Kidney (tissue), 14 donors: ENCODE data around the gene CFAP58. TPM values are rescaled to one million over a fixed set of nuclear protein-coding genes. Genes with fewer than 3 reads are reported as not detected.

Experiments used
- DNase-seq, 5 donors: peaks; one replicate each; pipeline ENCODE4 v3.0.0-alpha.2; 2013 to 2020
- FAIRE-seq: peaks from 2 replicates; lab custom pipeline; 2012; peaks lifted over from hg19 to GRCh38; lab: Jason Lieb, UNC
- H3K27ac ChIP-seq, 2 donors: one replicate each; pipeline ENCODE4 v1.7.0; 2013; ENCODE audit warnings: low read depth in 2 of 2, low read length in 2 of 2, inconsistent platforms in 1 of 2
- H3K27me3 ChIP-seq: one replicate; pipeline ENCODE4 v1.7.1; 2013; ENCODE audit warnings: low read length, inconsistent platforms; ENCODE audit not compliant: control insufficient read depth, insufficient read depth
- H3K36me3 ChIP-seq, 3 donors: one replicate each; pipeline versions ENCODE4 v1.7.0 to v1.7.1; 2013; ENCODE audit warnings: low read length in 3 of 3, control low read depth in 1 of 3, inconsistent platforms in 1 of 3; ENCODE audit not compliant: insufficient read depth in 3 of 3, control insufficient read depth in 2 of 3
- H3K4me1 ChIP-seq, 3 donors: one replicate each; pipeline versions ENCODE4 v1.7.0 to v1.7.1; 2013; ENCODE audit warnings: low read length in 3 of 3, inconsistent platforms in 1 of 3, low read depth in 1 of 3; ENCODE audit not compliant: control insufficient read depth in 2 of 3, insufficient read depth in 2 of 3
- H3K4me3 ChIP-seq, 3 donors: one replicate each; pipeline versions ENCODE4 v1.7.0 to v1.8.1; 2013; ENCODE audit warnings: low read length in 3 of 3, control low read depth in 1 of 3, inconsistent platforms in 1 of 3
- H3K9ac ChIP-seq, 3 donors: one replicate each; pipeline versions ENCODE4 v1.7.0 to v1.7.1; 2013; ENCODE audit warnings: low read length in 3 of 3, control low read depth in 1 of 3, inconsistent platforms in 1 of 3
- H3K9me3 ChIP-seq, 3 donors: one replicate each; pipeline versions ENCODE4 v1.7.0 to v1.7.1; 2013; ENCODE audit warnings: low read length in 3 of 3, control low read depth in 1 of 3, inconsistent platforms in 1 of 3; ENCODE audit not compliant: control insufficient read depth in 2 of 3, insufficient read depth in 1 of 3
- CTCF ChIP-seq: IDR thresholded peaks from 3 replicates; pipeline ENCODE4 v1.5.1; 2012; ENCODE audit warnings: mild to moderate bottlenecking, moderate library complexity, borderline replicate concordance; ENCODE audit not compliant: insufficient read depth; ENCODE audit errors: extremely low read depth
- intact Hi-C: fragments of 100-400 bp; cut with DNase I; formaldehyde crosslinking; loops from one replicate; pipeline ENCODE4 v1.11.1; 2022
- polyA plus RNA-seq: library from polyadenylated mRNA; stranded (reverse); fragments of 350-450 nt; fragmentation: Illumina TruSeq; extraction: RNeasy Lipid Tissue Mini Kit (QIAGEN cat#74804); gene quantifications from one replicate; pipeline ENCODE4 v1.2.3, GENCODE V29; 2014; ENCODE audit warnings: low read depth, low replicate concordance; ENCODE audit not compliant: insufficient read depth
- total RNA-seq: library from RNA; stranded (reverse); fragmentation: NEBNext Ultra II Directional; extraction: Animal tissue kit (Norgen Biotek cat#: 25700); gene quantifications from one replicate; pipeline ENCODE4 v1.2.1, GENCODE V29; 2021
- donor health status: control.
- donor health status: control.
- donor health status: control.
- donor health status: control.
- donor health status: control.
- donor health status: DM: yes; HTN: yes; CAD: no.
- donor health status: Normal renal cell carcinoma (clear cell type).

The CFAP58 gene
- total and polyA plus RNA-seq, 2 donors from 2014 or later: 0.19 to 0.35 TPM

DNA sequence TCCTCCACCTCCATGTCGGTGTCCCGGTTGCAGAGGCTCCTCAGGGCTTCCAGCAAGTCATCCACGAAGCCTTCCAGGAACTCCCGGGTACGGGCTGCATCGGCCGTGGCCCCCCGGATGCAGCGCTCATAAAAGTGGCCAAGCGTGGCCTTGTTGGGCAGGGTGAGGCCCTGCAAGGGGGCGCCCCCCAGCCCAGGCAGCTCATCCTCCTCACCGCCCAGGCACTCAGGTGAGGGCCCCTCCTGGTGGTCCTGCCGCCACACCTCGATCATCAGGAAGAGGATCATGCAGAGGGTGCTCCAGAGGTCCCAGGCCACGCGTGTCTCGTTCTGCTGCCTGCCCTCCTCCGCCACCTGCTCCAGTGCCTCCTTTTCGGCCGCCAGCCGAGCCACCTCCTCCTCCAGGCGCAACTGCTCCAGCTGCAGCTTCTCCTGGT lies 38.1 kb upstream of the CFAP58 start:
- no peaks in the 10 kb centered on the region for H3K9me3 ChIP-seq
- peaks cover 0 to 23% (median 11%) of the 10 kb centered on the region in 3 donors for H3K4me1 ChIP-seq
- no peak overlapping the region for H3K27ac ChIP-seq
- H3K9ac ChIP-seq: no peak overlapping the region
- H3K4me3 ChIP-seq: no peak overlapping the region
- DNase-seq: no peak
- FAIRE-seq: no peak
- H3K27me3 ChIP-seq: no peaks in the 10 kb centered on the region
- H3K36me3 ChIP-seq: peaks cover 0 to 17% (median 2%) of the 10 kb centered on the region in 3 donors
- no peak for TF ChIP-seq CTCF
- intact Hi-C loops: no loop called here

GRCh38 chr10:104316321-104317099 lies 37.1 kb upstream of the CFAP58 start:
- H3K9ac ChIP-seq: no peak overlapping the region
- intact Hi-C loops: no loop called here
- no peaks in the 10 kb centered on the region for H3K27me3 ChIP-seq
- TF ChIP-seq CTCF: no peak
- H3K36me3 ChIP-seq: peaks cover 0 to 17% (median 2%) of the 10 kb centered on the region in 3 donors
- FAIRE-seq (no peak), DNase-seq (no peak)
- H3K4me1 ChIP-seq: peaks cover 0 to 24% (median 10%) of the 10 kb centered on the region in 3 donors
- no peaks in the 10 kb centered on the region for H3K9me3 ChIP-seq
- no peak overlapping the region for H3K27ac ChIP-seq
- no peak overlapping the region for H3K4me3 ChIP-seq

- intact Hi-C loops: no loop called here
- no peak overlapping the region for H3K4me3 ChIP-seq
- H3K9ac ChIP-seq: no peak overlapping the region
- no peak for TF ChIP-seq CTCF
- DNase-seq (peak in 1 of 5 donors; percentile 70), FAIRE-seq (no peak)
- H3K27me3 ChIP-seq: no peaks in the 10 kb centered on the region
- H3K4me1 ChIP-seq: peaks cover 0 to 31% (median 17%) of the 10 kb centered on the region in 3 donors
- H3K9me3 ChIP-seq: no peaks in the 10 kb centered on the region
- no peak overlapping the region for H3K27ac ChIP-seq
- peaks cover 0 to 17% (median 2%) of the 10 kb centered on the region in 3 donors for H3K36me3 ChIP-seq
Observed at GRCh38 chr10:104317269-104317710, 36.3 kb upstream of the CFAP58 start.
